ENCODE results near the gene DROSHA.

DROSHA gene

DNA sequence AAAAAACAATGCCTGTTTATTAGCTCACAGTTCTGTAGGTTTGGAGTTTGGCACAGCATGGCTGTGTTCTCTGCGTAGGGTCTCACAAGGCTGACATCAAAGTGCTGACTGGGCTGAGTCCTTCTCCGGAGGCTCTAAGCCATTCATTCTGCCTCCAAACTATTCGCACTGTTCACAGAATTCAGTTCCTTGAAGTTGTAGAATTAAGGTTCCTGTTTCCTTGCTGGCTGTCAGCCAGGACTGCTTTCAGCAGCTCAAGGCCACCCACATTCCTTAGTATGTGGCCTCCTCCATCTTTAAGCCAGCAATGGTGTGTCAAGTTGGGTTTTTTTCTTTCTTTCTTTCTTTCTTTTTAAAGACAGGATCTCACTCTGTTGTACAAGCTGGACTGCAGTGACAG lies 176.6 kb downstream of the DROSHA start:
- no peak overlapping the region for H3K27ac ChIP-seq
- TF ChIP-seq, protein P1, sequence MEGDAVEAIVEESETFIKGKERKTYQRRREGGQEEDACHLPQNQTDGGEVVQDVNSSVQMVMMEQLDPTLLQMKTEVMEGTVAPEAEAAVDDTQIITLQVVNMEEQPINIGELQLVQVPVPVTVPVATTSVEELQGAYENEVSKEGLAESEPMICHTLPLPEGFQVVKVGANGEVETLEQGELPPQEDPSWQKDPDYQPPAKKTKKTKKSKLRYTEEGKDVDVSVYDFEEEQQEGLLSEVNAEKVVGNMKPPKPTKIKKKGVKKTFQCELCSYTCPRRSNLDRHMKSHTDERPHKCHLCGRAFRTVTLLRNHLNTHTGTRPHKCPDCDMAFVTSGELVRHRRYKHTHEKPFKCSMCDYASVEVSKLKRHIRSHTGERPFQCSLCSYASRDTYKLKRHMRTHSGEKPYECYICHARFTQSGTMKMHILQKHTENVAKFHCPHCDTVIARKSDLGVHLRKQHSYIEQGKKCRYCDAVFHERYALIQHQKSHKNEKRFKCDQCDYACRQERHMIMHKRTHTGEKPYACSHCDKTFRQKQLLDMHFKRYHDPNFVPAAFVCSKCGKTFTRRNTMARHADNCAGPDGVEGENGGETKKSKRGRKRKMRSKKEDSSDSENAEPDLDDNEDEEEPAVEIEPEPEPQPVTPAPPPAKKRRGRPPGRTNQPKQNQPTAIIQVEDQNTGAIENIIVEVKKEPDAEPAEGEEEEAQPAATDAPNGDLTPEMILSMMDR (conservative IDR thresholded peaks at IDR 0.05): no peak
